IMR-90 (cell line): ENCODE results near the gene NLRC5. TPM values are rescaled to one million over a fixed set of nuclear protein-coding genes. Genes with fewer than 3 reads are reported as not detected.

ENCODE experiments used
- ATAC-seq: fragments of 200-7000 bp; cut with Tn5 transposase; 2 replicates; pipeline ENCODE4 v1.9.1; 2020; ENCODE audit warnings: low read depth, mild to moderate bottlenecking, moderate library complexity
- BruUV-seq: library from RNA; stranded (reverse); fragments of 400-500 nt; replicated peaks from 2 replicates; lab custom pipeline; 2021; lab: Mats Ljungman, UMichigan
- CTCF ChIA-PET: fragments of 300-600 bp; formaldehyde crosslinking; extraction: SDS; loops from one replicate; lab custom pipeline; 2021; ENCODE audit warnings: antibody characterized with exemption; lab: Yijun Ruan, JAX
- POLR2A ChIA-PET: fragments of 300-600 bp; sonication (Branson Sonifier 250); formaldehyde crosslinking; loops from one replicate; lab custom pipeline; 2022; ENCODE audit warnings: antibody characterized with exemption; ENCODE audit not compliant: unreplicated experiment; lab: Charles Lee
- DNase-seq: peaks from one replicate; pipeline ENCODE4 v3.0.0; 2013
- H2AFZ ChIP-seq: replicated peaks from 2 replicates; pipeline ENCODE3; 2013; ENCODE audit warnings: low read length, mild to moderate bottlenecking; ENCODE audit not compliant: poor library complexity
- H2AK5ac ChIP-seq: 2 replicates; pipeline ENCODE4 v1.6.1; 2013; ENCODE audit warnings: low read depth, low read length, inconsistent platforms
- H2AK9ac ChIP-seq: replicated peaks from 2 replicates; pipeline ENCODE3; 2013; ENCODE audit warnings: mild to moderate bottlenecking, low read depth, low read length, moderate library complexity; ENCODE audit not compliant: poor library complexity
- H2BK120ac ChIP-seq: 2 replicates; pipeline ENCODE4 v1.6.1; 2013; ENCODE audit warnings: low read depth, low read length, inconsistent platforms
- H2BK15ac ChIP-seq: 3 replicates; pipeline ENCODE4 v1.6.1; 2013; ENCODE audit warnings: low read depth, low read length, inconsistent platforms
- H2BK20ac ChIP-seq: 2 replicates; pipeline ENCODE4 v1.6.1; 2013; ENCODE audit warnings: low read depth, mild to moderate bottlenecking, inconsistent platforms, low read length, moderate library complexity
- H2BK5ac ChIP-seq: 2 replicates; pipeline ENCODE4 v1.6.1; 2013; ENCODE audit warnings: mild to moderate bottlenecking, low read depth, low read length, inconsistent platforms; ENCODE audit not compliant: poor library complexity, severe bottlenecking
- H3K14ac ChIP-seq: replicated peaks from 2 replicates; pipeline ENCODE4 v1.6.1; 2013; ENCODE audit warnings: low read depth, low read length, inconsistent platforms
- H3K18ac ChIP-seq: 2 replicates; pipeline ENCODE4 v1.6.1; 2013; ENCODE audit warnings: low read depth, low read length, control low read depth
- H3K23ac ChIP-seq: 2 replicates; pipeline ENCODE4 v1.6.1; 2013; ENCODE audit warnings: low read depth, low read length, inconsistent platforms
- H3K27ac ChIP-seq: 2 replicates; pipeline ENCODE4 v1.5.1; 2013; ENCODE audit warnings: mild to moderate bottlenecking, control low read depth, low read length; ENCODE audit not compliant: insufficient read depth
- H3K27me3 ChIP-seq: 2 replicates; pipeline ENCODE4 v1.6.1; 2013; ENCODE audit warnings: low read length; ENCODE audit not compliant: control insufficient read depth, insufficient read depth
- H3K36me3 ChIP-seq: 2 replicates; pipeline ENCODE4 v1.6.1; 2013; ENCODE audit warnings: low read length, mixed read lengths; ENCODE audit not compliant: control insufficient read depth, insufficient read depth
- H3K4ac ChIP-seq: 2 replicates; pipeline ENCODE4 v1.6.1; 2013; ENCODE audit warnings: low read depth, low read length, inconsistent platforms
- H3K4me1 ChIP-seq: 2 replicates; pipeline ENCODE4 v1.6.1; 2013; ENCODE audit warnings: low read length, mixed read lengths; ENCODE audit not compliant: control insufficient read depth, insufficient read depth
- H3K4me2 ChIP-seq: 2 replicates; pipeline ENCODE4 v1.6.1; 2013; ENCODE audit warnings: low read depth, mild to moderate bottlenecking, control low read depth, low read length, moderate library complexity
- H3K4me3 ChIP-seq: 2 replicates; pipeline ENCODE4 v1.5.1; 2013; ENCODE audit warnings: low read depth, mild to moderate bottlenecking, control low read depth, low read length, moderate library complexity; ENCODE audit not compliant: insufficient read depth
- H3K56ac ChIP-seq: 2 replicates; pipeline ENCODE4 v1.6.1; 2013; ENCODE audit warnings: low read length, inconsistent platforms; ENCODE audit not compliant: insufficient read depth; ENCODE audit errors: extremely low read depth
- H3K79me1 ChIP-seq, 2 experiments: 2 replicates each; pipeline ENCODE4 v1.6.1; 2013; ENCODE audit warnings: low read length in 2 of 2, inconsistent platforms in 1 of 2, low read depth in 1 of 2
- H3K9ac ChIP-seq: 2 replicates; pipeline ENCODE4 v1.6.1; 2013; ENCODE audit warnings: low read depth, low read length, control low read depth
- H3K9me1 ChIP-seq: 2 replicates; pipeline ENCODE4 v1.6.1; 2013; ENCODE audit warnings: low read length, inconsistent platforms; ENCODE audit not compliant: insufficient read depth
- H3K9me3 ChIP-seq: 2 replicates; pipeline ENCODE4 v1.6.1; 2013; ENCODE audit warnings: low read length; ENCODE audit not compliant: control insufficient read depth, insufficient read depth
- H4K20me1 ChIP-seq: 2 replicates; pipeline ENCODE4 v1.6.1; 2013; ENCODE audit warnings: low read length, inconsistent platforms; ENCODE audit not compliant: insufficient read depth
- H4K5ac ChIP-seq: 2 replicates; pipeline ENCODE4 v1.6.1; 2013; ENCODE audit warnings: mild to moderate bottlenecking, low read depth, low read length, control low read depth
- H4K8ac ChIP-seq, 2 experiments: 2 replicates each; pipeline ENCODE4 v1.6.1; 2013; ENCODE audit warnings: low read depth in 2 of 2, low read length in 2 of 2, control low read depth in 1 of 2, inconsistent platforms in 1 of 2
- H4K91ac ChIP-seq: 2 replicates; pipeline ENCODE4 v1.6.1; 2013; ENCODE audit warnings: low read depth, low read length, inconsistent platforms; ENCODE audit not compliant: insufficient read depth
- BHLHE40 ChIP-seq: fragments of 150-350 bp; IDR thresholded peaks from 2 replicates; pipeline ENCODE4 v1.6.1; 2016; ENCODE audit warnings: mild to moderate bottlenecking, low read depth, low read length
- CEBPB ChIP-seq: IDR thresholded peaks from 2 replicates; pipeline ENCODE4 v1.6.1; 2012; ENCODE audit warnings: low read depth, low read length, improper control_type of control experiment
- CHD1 ChIP-seq: IDR thresholded peaks from 2 replicates; pipeline ENCODE4 v1.6.1; 2012; ENCODE audit warnings: low read depth, low read length, improper control_type of control experiment
- FOS ChIP-seq: fragments of 150-350 bp; IDR thresholded peaks from 2 replicates; pipeline ENCODE4 v1.6.1; 2016; ENCODE audit warnings: low read depth, low read length
- MAFK ChIP-seq: IDR thresholded peaks from 2 replicates; pipeline ENCODE4 v1.6.1; 2012; ENCODE audit warnings: low read depth, low read length, improper control_type of control experiment
- MAZ ChIP-seq: IDR thresholded peaks from 2 replicates; pipeline ENCODE4 v1.6.1; 2012; ENCODE audit warnings: low read depth, mild to moderate bottlenecking, low read length, improper control_type of control experiment, moderate library complexity, borderline replicate concordance
- MXI1 ChIP-seq: IDR thresholded peaks from 2 replicates; pipeline ENCODE4 v1.6.1; 2012; ENCODE audit warnings: low read depth, mild to moderate bottlenecking, low read length, moderate library complexity, borderline replicate concordance
- NFE2L2 ChIP-seq: fragments of 150-350 bp; IDR thresholded peaks from 2 replicates; pipeline ENCODE4 v1.6.1; 2016; ENCODE audit warnings: low read depth, mild to moderate bottlenecking, low read length
- POLR2A ChIP-seq: IDR thresholded peaks from 2 replicates; pipeline ENCODE4 v1.6.1; 2012; ENCODE audit warnings: mild to moderate bottlenecking, low read depth, low read length
- RAD21 ChIP-seq: IDR thresholded peaks from 2 replicates; pipeline ENCODE4 v1.6.1; 2012; ENCODE audit warnings: low read length, improper control_type of control experiment
- RCOR1 ChIP-seq: IDR thresholded peaks from 2 replicates; pipeline ENCODE4 v1.6.1; 2012; ENCODE audit warnings: mild to moderate bottlenecking, low read length, improper control_type of control experiment; ENCODE audit not compliant: insufficient replicate concordance
- RFX5 ChIP-seq: IDR thresholded peaks from 2 replicates; pipeline ENCODE4 v1.8.0; 2012; ENCODE audit warnings: low read depth, mild to moderate bottlenecking, low read length, moderate library complexity
- SMC3 ChIP-seq: fragments of 150-350 bp; IDR thresholded peaks from 2 replicates; pipeline ENCODE4 v1.6.1; 2016; ENCODE audit warnings: low read depth, mild to moderate bottlenecking, antibody characterized with exemption, low read length, moderate library complexity
- WGBS, 2 experiments: methylation state at CpG; one replicate each; pipeline versions ENCODE4 v1.1.5 to v1.1.7; 2013; ENCODE audit warnings: missing lambda C conversion rate in 2 of 2; ENCODE audit not compliant: insufficient read length in 1 of 2; ENCODE audit errors: extremely low coverage in 2 of 2; 5-methylcytosine and 5-hydroxymethylcytosine counted together
- dilution Hi-C: fragments of 300-500 bp; cut with HindIII; formaldehyde crosslinking; loops from one replicate; pipeline ENCODE4 v1.14.3; 2018; ENCODE audit warnings: low sequenced_read_pairs; ENCODE audit not compliant: unreplicated experiment
- in situ Hi-C: fragments of 300-500 bp; cut with MboI; formaldehyde crosslinking; loops from 3 replicates; pipeline ENCODE4 v1.14.3; 2019; ENCODE audit warnings: low sequenced_read_pairs, inconsistent platforms, mixed read lengths
- intact Hi-C: fragments of 100-400 bp; cut with micrococcal nuclease; formaldehyde crosslinking; loops from 2 replicates; pipeline ENCODE4 v1.10.0; 2022
- polyA plus RNA-seq, 3 experiments: library from polyadenylated mRNA; depleted of rRNA; stranded (reverse); fragments of >200 nt; gene quantifications; 2 replicates each; pipeline ENCODE4 v1.2.3, GENCODE V29; 2012; ENCODE audit warnings: low replicate concordance in 1 of 3
- total RNA-seq: library from RNA; depleted of rRNA; stranded (reverse); fragments of >200 nt; gene quantifications from 2 replicates; pipeline ENCODE4 v1.2.3, GENCODE V29; 2012
- TF ChIP-seq, protein P1 (sequence below): fragments of 150-350 bp; IDR thresholded peaks from 2 replicates; pipeline ENCODE4 v1.6.1; 2017; ENCODE audit warnings: mild to moderate bottlenecking, antibody characterized with exemption, low read length, low read depth
- TF ChIP-seq, protein P2 (sequence below): fragments of 150-350 bp; IDR thresholded peaks from 2 replicates; pipeline ENCODE4 v1.6.1; 2016; ENCODE audit warnings: low read depth, mild to moderate bottlenecking, low read length, moderate library complexity, borderline replicate concordance
- TF ChIP-seq, protein P3 (sequence below): conservative IDR thresholded peaks from 2 replicates; pipeline ENCODE4 v1.5.1; 2012; ENCODE audit warnings: mild to moderate bottlenecking, low read depth, low read length, improper control_type of control experiment

Gene NLRC5
- total and polyA plus RNA-seq, 2 of the 4 experiments (the other 2 are of a cell fraction), result 9.1 to 14.9 TPM

DNA sequence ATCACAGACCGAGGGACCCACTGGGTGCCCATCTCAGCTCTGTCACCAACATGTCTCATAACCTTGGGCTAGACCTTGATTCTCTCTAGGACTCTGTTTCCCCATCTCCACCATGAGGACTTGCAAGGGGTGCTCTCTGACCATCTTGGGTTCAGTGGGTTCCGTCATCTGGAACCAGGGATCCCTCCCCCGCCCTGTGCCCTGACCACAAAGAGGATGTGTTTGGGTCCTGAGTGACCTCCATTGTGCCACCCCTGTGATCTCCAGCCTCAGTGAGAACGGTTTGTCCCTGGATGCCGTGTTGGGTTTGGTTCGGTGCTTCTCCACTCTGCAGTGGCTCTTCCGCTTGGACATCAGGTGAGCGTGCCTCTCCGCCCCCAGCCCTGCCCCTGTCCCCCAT lies 53.9 kb downstream of the NLRC5 start:
- Histone ChIP-seq H2BK120ac (no peak overlapping the region), H3K9me3 (no peaks in the 10 kb centered on the region; the same call in 1 of the 2 replicates), H3K18ac (no peak overlapping the region), H3K9ac (no peak overlapping the region), H3K27ac (no peak overlapping the region), H3K4me3 (no peak overlapping the region), H4K8ac (no peak overlapping the region), H3K23ac (no peak overlapping the region), H3K79me1 (no peaks in the 10 kb centered on the region; a peak in 1 of 4 replicates), H4K20me1 (no peaks in the 10 kb centered on the region), H3K27me3 (no peaks in the 10 kb centered on the region), H3K4me1 (peaks cover 10% of the 10 kb centered on the region), H2AK9ac (no peak overlapping the region), H3K9me1 (peaks cover 8% of the 10 kb centered on the region; the same call in 1 of the 2 replicates), H3K4me2 (no peak overlapping the region), H4K5ac (no peak overlapping the region), H3K4ac (no peak overlapping the region), H4K91ac (no peak overlapping the region), H2BK5ac (no peak overlapping the region), H3K36me3 (peaks cover 17% of the 10 kb centered on the region), H3K56ac (no peak overlapping the region), H3K14ac (no peak overlapping the region), H2BK20ac (no peak overlapping the region), H2AFZ (no peak overlapping the region), H2BK15ac (no peak overlapping the region), H2AK5ac (no peak overlapping the region)
- WGBS, 2 experiments, result 93% methylated on average over 5 of the region's 9 CpGs; no CpG with 5 or more reads in 1 of the 2 experiments
- ChIA-PET POLR2A (no interaction called here), CTCF (no interaction called here)
- ATAC-seq (no peak), DNase-seq (no peak)
- BruUV-seq, result no TSS peak
- dilution Hi-C loops, result no loop called here
- in situ Hi-C loops, result loop anchor here (10.0 kb wide), 1 partner anchor 178 kb away; the partner anchor contains the start of gene SLC12A3
- intact Hi-C loops, result loop anchor here (10.0 kb wide), 1 partner anchor 78 kb away; the partner anchor contains the start of gene CETP
- TF ChIP-seq, protein P1, sequence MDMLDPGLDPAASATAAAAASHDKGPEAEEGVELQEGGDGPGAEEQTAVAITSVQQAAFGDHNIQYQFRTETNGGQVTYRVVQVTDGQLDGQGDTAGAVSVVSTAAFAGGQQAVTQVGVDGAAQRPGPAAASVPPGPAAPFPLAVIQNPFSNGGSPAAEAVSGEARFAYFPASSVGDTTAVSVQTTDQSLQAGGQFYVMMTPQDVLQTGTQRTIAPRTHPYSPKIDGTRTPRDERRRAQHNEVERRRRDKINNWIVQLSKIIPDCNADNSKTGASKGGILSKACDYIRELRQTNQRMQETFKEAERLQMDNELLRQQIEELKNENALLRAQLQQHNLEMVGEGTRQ, result no peak
- no peak for TF ChIP-seq POLR2A
- TF ChIP-seq, protein P2, sequence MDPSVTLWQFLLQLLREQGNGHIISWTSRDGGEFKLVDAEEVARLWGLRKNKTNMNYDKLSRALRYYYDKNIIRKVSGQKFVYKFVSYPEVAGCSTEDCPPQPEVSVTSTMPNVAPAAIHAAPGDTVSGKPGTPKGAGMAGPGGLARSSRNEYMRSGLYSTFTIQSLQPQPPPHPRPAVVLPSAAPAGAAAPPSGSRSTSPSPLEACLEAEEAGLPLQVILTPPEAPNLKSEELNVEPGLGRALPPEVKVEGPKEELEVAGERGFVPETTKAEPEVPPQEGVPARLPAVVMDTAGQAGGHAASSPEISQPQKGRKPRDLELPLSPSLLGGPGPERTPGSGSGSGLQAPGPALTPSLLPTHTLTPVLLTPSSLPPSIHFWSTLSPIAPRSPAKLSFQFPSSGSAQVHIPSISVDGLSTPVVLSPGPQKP, result no peak
- TF ChIP-seq MAZ, result no peak
- TF ChIP-seq, protein P3, sequence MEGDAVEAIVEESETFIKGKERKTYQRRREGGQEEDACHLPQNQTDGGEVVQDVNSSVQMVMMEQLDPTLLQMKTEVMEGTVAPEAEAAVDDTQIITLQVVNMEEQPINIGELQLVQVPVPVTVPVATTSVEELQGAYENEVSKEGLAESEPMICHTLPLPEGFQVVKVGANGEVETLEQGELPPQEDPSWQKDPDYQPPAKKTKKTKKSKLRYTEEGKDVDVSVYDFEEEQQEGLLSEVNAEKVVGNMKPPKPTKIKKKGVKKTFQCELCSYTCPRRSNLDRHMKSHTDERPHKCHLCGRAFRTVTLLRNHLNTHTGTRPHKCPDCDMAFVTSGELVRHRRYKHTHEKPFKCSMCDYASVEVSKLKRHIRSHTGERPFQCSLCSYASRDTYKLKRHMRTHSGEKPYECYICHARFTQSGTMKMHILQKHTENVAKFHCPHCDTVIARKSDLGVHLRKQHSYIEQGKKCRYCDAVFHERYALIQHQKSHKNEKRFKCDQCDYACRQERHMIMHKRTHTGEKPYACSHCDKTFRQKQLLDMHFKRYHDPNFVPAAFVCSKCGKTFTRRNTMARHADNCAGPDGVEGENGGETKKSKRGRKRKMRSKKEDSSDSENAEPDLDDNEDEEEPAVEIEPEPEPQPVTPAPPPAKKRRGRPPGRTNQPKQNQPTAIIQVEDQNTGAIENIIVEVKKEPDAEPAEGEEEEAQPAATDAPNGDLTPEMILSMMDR, result no peak
- TF ChIP-seq CHD1, result no peak
- TF ChIP-seq SMC3, result no peak
- TF ChIP-seq BHLHE40, result no peak
- no peak for TF ChIP-seq FOS
- TF ChIP-seq RAD21, result no peak
- no peak for TF ChIP-seq RCOR1
- TF ChIP-seq MAFK, result no peak
- no peak for TF ChIP-seq CEBPB
- TF ChIP-seq NFE2L2, result no peak
- TF ChIP-seq MXI1, result no peak
- no peak for TF ChIP-seq RFX5
